Myocyte (in vitro differentiated cells): Measurements from ENCODE around the gene TMEM158. TPM values are rescaled to one million over a fixed set of nuclear protein-coding genes. Genes with fewer than 3 reads are reported as not detected.

Experiments used
- DNase-seq: peaks from one replicate; pipeline ENCODE4 v3.0.0-alpha.2; 2012; ENCODE audit warnings: low read depth
- total RNA-seq: library from RNA; depleted of rRNA; stranded (reverse); fragments of >200 nt; gene quantifications from 2 replicates; pipeline ENCODE4 v1.2.3, GENCODE V29; 2014

The TMEM158 gene
- total RNA-seq, 1 donor from 2014 or later, result 131 TPM

GRCh38 chr3:45234250-45234649 lies 8.2 kb upstream of the TMEM158 start:
- DNase-seq, result no peak

GRCh38 chr3:45232521-45232920 lies 6.4 kb upstream of the TMEM158 start:
- DNase-seq, result no peak

DNA sequence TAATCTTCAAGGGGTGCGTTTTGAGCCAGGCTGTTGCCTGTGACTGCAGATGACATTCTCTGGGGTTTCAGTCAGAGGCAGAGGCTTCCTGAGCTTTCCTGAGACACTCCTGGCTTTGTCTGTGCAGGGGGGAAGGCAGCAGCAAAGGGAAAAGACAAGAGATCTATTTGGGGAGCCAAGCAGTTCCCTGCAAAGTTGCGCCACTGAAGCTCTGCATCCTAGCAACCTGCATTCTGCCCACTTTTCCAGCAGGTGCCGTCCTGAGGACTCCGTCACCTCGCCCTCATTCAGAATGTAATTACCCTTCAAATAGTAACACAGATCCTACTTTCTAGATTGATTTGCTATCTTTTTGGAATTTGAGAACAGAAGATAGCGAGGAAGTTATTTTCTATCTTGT lies 1.9 kb upstream of the TMEM158 start:
- no peak for DNase-seq

GRCh38 chr3:45227071-45227820 lies 1.2 kb upstream of the TMEM158 start:
- no peak for DNase-seq

GRCh38 chr3:45225465-45226205 lies 452 bp downstream of the TMEM158 start:
- DNase-seq, result no peak

- peak; percentile 82 for DNase-seq
Observed at GRCh38 chr3:45224824-45225464, 1.1 kb downstream of the TMEM158 start.

DNA sequence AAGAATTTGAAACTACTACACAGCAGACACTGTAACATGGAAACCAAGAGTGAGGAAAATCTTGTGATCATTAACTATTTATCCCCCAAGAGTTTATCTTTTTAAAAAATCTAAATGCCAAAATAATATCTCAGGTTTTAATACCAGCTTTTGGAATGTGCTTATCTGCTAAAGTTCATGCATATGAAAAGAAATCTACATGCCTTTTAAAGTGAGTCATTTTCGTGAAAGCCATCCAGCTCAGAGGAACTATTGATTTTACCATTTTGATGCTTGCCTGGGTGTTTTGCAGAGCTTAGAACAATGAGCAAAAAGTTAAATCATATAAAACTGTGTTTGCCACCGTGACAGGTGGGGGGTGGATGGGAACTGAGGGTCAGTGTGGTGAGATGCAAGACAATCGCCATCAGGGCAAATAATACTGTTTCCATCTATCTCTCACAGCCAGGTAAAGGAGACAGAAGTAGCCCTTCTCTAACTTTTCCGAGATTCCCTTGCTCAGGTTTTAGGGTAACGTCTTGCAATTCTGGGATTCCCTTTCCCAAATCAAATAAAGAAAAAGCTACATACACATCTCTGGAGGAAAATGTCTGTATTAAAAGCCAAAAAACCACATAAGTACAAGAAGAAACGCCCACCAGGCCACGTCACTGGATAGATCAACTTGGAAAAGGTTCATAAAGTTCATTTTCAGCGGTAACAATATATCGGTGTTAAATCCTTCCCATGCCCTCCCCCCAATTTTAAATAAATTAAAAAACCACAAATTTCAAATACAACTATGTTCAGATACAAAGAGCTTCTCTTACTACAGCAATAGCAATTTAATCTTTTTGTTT lies 2.0 kb downstream of the TMEM158 start:
- peak; percentile 18 for DNase-seq

DNA sequence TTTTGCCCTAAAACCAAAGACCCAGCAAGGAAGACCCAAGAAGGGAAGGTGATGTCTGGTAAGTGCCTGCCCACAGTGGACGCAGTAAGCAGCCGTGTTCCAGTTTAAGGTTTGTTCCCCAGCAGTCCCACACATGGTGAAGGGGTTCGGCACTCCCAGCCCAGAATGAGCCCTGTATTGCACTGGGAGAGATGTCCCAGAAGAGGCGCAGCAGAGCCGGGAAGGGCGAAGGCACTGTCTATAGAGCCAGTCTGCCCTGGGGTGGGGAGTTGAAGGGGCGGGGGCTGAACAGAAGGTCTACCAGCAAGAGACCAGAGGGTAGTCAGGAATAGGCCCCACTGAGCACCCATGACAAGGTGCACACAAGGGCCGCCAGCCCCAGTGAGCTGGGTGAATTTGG lies 6.4 kb downstream of the TMEM158 start:
- no peak for DNase-seq

GRCh38 chr3:45218578-45219390 lies 7.3 kb downstream of the TMEM158 start:
- DNase-seq, result peak; percentile 98

DNA sequence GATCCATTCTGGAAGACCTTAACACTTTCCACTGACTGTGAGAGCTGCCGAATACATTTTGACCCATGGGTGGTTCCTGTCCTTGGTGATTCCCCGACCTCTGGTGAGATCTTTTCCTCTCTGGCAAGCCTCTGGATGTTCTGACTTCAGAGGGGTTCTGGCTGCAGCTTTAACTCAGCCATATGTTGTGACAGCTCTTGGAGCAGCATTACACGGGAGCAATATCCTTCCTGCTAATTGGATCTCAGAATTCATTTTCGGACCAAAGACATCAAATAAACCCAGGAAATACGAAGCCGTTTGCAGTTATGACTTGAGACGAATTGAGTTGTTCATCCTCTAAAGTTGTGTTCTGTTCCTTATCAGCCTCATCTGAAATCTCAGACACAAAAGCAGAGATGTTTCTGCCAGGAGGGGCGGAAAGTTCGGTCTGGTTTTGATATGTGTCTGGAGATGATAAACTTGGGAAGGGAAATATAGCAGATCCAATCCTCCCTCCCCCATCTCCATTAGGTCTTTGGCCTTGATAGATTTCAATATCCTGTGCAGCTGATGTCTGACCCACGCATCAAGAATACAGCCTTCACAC lies 10.0 kb downstream of the TMEM158 start:
- no peak for DNase-seq

- peak; percentile 82 for DNase-seq
Observed at GRCh38 chr3:45215466-45215865, 10.6 kb downstream of the TMEM158 start.

- no peak for DNase-seq
Observed at GRCh38 chr3:45214061-45214680, 11.9 kb downstream of the TMEM158 start.

GRCh38 chr3:45212095-45212468 lies 14.0 kb downstream of the TMEM158 start:
- no peak for DNase-seq

DNA sequence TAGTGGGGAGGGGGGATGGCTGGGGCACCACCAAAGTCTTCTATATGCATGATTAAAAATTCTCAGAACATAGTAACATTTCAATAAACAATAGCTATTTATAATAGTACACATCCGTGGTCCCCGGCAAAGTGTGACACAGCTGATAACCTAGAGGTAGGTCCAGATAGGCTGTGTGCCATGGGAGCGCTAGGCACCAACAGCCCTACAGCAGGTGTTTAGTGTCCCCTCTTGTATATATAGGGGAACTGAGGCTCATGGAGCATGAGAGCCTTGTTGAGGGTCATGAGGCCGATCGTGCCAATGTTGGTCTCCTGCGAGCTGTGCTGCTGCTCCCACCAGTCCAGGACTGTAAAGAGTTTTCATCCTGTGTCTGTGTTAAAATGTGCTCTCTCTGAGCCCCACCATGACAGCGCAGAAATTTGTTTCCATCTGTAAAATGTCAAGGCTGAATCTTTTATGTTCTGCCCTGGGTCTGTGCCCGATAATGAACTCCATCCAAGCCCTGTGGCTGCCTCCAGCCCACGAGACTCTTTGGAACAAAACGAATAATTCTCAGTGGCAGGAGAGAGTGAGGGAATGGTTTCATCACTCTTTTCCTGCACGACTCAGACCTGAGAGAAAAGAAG lies 14.5 kb downstream of the TMEM158 start:
- DNase-seq, result no peak

DNA sequence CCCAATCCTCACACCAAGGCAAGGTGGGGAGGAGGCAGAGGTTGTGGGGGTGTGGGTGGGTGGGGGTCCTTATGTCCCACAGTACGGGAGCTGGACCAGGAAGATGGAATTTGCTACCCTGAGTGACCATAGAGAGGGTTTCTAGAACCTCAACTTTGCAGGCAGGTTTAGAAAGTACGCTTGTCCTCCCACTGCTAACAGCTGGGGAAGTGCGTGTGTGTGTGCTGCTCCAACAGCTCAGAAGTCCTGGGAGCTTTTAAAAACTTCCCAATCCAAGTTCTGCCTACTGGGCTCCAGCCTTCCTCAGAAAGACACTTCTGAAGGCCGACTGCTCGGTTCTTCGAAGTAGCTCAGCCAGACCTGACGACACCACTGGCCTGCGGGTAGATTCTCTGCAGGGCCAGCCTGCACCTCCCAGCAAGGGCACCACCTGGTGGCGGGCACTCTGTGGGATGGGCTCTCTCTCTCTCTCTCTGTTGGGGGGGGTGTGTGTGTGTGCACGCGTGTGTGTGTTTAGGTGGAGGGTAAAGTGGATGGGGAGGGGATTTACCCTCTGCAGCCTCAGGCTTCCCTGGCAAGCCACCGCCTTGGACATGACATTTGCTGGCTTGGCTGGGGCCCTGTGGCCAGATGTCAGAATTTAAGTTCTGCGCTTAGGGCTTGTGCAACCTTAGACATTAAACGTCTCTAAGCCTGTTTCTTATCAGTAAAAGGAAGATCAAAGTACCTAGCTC lies 15.6 kb downstream of the TMEM158 start:
- DNase-seq, result peak; percentile 82

- no peak for DNase-seq
Observed at GRCh38 chr3:45209526-45209925, 16.6 kb downstream of the TMEM158 start.

- no peak for DNase-seq
Observed at GRCh38 chr3:45208586-45208985, 17.5 kb downstream of the TMEM158 start.

DNA sequence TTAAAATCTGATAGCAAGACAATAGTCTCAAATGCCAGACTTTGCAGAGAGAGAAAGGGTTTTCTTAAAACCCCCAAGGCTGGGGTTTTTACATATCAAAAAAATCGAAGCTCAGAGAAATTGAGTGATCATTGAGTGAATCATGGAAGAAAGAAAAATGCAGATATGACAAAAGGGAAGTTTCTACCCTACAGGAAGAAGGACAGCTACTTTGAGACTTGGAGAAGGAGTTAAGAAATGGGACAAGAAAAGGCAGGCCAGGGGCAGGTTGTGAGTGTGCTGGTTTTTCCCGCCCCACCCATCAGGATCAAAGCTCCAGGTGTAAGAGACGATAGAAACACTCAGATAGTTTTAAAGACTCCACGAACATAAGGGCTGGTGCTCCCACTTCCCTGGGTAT lies 18.6 kb downstream of the TMEM158 start:
- no peak for DNase-seq
